C4-2B (cell line): ENCODE measurements around the gene L3MBTL1.

ENCODE experiments used
- H3K27ac ChIP-seq: fragments of 450-650 bp; 2 replicates; pipeline ENCODE4 v1.5.1; 2017
- ZFX ChIP-seq: fragments of 450-650 bp; IDR thresholded peaks from 2 replicates; pipeline ENCODE4 v1.6.1; 2017
- TF ChIP-seq, protein P1 (sequence below): fragments of 450-650 bp; conservative IDR thresholded peaks from 2 replicates; pipeline ENCODE4 v1.5.1; 2017; ENCODE audit warnings: mild to moderate bottlenecking

The L3MBTL1 gene

DNA sequence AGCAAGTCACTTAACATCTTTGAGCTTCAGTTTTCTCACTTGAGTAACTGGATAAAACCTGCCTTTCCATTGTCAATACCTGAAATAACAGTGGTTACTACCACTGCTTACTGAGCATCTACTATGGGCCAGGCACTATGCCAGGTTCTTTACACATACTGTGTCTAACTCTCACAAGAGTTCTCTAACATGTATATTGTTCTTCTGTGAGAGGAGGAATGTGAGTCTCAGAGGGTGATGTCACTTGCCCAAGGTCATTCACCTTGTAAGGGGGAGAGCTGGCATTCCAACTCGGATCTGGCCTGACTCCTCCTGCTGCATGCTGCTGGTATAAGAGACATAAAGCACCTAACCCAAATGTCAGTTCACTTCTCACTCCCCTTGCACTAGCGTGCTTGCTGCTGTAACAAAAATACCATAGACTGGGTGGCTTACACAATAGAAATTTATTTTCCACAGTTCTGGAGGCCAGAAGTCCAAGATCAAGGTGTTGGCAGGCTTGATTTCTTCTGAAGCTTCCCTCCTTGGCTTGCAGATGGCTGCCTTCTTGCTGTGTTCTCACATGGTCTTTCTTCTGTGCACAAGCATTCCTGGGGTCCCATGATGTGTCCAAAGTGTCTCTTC, 29.4 kb downstream of the L3MBTL1 start:
- no peak overlapping the region for H3K27ac ChIP-seq
- TF ChIP-seq ZFX = no peak
- TF ChIP-seq, protein P1, sequence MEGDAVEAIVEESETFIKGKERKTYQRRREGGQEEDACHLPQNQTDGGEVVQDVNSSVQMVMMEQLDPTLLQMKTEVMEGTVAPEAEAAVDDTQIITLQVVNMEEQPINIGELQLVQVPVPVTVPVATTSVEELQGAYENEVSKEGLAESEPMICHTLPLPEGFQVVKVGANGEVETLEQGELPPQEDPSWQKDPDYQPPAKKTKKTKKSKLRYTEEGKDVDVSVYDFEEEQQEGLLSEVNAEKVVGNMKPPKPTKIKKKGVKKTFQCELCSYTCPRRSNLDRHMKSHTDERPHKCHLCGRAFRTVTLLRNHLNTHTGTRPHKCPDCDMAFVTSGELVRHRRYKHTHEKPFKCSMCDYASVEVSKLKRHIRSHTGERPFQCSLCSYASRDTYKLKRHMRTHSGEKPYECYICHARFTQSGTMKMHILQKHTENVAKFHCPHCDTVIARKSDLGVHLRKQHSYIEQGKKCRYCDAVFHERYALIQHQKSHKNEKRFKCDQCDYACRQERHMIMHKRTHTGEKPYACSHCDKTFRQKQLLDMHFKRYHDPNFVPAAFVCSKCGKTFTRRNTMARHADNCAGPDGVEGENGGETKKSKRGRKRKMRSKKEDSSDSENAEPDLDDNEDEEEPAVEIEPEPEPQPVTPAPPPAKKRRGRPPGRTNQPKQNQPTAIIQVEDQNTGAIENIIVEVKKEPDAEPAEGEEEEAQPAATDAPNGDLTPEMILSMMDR = no peak

DNA sequence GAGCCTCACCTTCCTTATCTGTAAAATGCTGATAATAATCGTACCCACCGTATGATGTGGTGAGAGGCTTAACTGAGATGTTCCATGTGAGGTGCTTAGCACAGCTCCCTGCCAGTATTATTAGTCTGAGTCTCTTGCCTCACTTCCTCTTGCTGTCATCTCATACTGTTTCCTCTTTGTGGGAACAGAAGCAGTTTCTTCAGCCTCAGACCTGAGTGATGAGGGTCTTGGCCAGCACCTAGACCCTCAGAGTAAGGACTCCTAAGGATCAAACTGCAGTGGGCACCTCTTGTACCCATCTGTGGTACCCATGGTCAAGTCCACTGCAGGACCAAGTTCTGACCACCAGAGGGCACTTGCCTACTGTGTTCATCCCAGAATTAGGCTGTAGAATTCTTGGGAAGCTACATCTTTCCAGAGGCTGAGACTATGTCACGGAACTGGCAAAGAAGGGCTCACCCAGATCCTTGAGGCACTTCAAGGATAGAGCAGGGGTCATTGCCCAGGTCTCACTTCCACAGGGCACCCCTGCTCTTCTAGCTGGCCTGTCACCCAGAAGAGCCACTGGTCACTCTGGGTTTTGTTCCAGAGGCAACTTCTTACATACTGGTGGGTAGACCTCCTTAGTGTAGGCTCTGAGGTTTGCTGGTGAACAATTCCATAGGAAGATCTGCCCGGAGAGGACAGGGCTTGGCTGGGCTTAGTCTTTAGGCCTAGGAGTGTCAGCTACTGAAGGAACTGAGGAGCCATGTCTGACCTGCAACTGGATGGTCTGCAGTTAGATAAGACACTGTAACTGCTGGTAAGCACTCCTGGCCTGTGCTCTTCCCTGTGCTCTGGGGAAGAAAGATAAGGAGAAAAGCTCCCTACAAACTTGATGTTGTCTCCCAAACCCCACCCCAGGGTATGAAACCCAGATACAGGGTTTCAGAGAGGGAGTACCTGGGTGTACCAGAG, 30.7 kb downstream of the L3MBTL1 start:
- no peak for TF ChIP-seq ZFX
- TF ChIP-seq, protein P1 = peak; percentile 97
- H3K27ac ChIP-seq = no peak overlapping the region

DNA sequence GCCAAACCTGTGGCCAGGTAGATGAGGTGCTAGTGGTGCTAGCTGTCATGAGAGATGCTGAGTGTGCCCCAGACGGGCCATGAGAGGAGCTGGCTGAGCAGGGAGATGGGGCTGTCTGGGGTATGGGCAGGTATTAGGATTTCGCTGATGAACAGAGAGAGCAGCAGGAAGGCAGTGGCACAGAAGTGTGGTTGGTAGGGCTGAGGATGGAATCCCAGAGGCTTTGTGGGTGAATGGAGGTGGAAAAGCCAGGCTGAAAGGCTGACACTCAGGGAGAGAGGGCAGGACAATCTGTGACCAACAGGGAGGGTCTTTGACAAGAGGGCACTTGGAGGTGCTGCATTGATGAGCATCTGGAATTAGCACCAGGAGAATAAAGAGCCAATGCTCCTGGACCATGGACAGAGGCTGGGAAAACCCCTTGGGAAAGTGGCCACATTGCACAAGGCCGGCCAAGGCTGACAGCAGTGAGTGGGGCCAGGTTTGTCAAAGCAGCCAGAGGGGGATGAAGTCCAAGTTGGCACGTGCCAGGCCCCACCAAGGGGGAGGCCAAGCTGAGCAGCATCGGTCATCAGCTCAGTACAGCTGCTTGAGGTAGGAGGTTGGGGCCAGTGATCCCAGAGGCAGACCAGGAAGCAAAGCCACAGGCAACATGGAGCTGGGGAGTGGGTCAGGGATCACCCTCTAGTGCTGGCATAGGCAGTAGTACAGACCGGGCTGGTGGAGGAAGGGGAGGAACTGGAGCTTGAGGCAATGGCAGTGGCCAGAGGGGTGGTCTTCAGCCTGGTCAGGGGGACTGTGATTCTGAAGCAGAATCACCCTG, 31.6 kb downstream of the L3MBTL1 start:
- TF ChIP-seq, protein P1 = no peak
- TF ChIP-seq ZFX = no peak
- no peak overlapping the region for H3K27ac ChIP-seq

DNA sequence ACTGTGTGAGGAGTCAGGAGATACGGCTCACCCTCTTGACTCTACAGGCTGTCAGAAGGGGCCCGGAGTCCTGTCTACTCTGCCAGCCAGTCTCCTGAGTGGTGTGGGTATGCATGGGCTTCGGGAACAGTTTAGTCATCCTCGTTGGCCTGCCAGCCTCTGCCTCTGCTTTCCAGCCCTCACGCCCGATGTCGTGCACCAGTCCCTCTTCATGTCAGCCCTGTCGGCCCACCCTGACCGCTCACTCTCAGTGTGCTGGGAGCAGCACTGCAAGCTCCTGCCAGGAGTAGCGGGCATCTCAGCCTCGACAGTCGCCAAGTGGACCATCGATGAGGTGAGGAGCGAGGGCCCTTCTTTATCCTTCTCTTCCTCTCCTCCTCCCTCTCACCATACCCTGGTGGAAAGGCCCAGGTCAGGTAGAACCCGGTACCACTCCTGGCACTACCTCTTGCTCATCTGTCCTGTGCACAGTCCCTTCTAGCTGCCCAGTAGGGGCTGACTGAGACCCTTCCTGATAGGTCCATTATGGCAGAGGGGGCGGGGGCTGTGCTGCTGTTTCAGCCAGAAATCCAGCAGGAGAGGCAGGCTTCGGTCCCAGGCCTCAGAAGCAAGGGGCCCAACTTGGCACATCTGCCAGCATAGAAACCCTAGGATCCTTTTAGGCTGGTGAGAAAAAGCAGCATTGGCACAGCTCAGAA, 32.6 kb downstream of the L3MBTL1 start:
- TF ChIP-seq ZFX = no peak
- TF ChIP-seq, protein P1 = no peak
- H3K27ac ChIP-seq = no peak overlapping the region

DNA sequence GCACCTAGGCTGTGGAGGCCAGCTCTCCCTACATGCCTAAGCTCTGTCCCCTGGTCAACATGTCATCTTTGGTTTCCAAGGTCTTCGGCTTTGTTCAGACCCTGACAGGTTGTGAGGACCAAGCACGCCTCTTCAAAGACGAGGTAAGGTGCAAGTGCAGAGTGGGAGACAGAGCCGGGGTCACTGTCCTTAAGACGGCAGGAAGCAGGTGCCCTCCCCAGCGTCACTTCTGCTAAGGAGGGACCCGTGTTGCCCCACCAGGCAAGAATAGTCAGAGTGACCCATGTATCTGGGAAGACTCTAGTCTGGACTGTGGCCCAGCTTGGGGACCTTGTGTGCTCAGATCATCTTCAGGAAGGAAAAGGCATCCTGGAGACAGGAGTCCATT, 33.2 kb downstream of the L3MBTL1 start:
- no peak overlapping the region for H3K27ac ChIP-seq
- TF ChIP-seq, protein P1 = no peak
- no peak for TF ChIP-seq ZFX

DNA sequence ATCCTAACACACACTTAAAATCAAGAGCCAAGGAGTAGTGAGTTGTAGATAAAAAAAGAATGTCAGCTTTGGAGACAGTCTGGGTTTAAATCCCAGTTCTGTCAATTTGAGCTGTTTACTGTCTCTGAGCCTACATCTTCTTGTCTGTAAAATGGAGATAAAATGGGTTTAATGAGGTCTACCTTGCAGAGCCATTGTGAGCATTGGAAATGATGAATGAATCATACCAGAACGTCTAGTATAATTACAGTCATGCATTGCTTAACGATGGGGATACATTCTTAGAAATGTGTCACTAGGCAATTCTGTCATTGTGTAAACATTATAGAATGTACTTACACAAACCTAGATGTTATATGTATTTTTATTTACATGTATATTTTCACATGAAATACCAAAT, 33.7 kb downstream of the L3MBTL1 start:
- H3K27ac ChIP-seq = no peak overlapping the region
- TF ChIP-seq, protein P1 = no peak
- TF ChIP-seq ZFX = no peak
